Measurements from ENCODE around the gene ENOX1.

Gene ENOX1

GRCh38 chr13:43232144-43232872, 554.5 kb downstream of the ENOX1 start:
- no peaks in the 10 kb centered on the region for H3K36me3 ChIP-seq (ENCODE audit: control insufficient read depth, insufficient read depth, low read length)
- no peak overlapping the region for H3K27ac ChIP-seq (ENCODE audit: low read depth, low read length)
- H3K4me1 ChIP-seq (ENCODE audit: control insufficient read depth, insufficient read depth, low read length) = no peaks in the 10 kb centered on the region
- no peak overlapping the region for H3K9ac ChIP-seq (ENCODE audit: low read length)
- H3K27me3 ChIP-seq (ENCODE audit: control insufficient read depth, insufficient read depth, low read length) = no peaks in the 10 kb centered on the region
- H3K4me3 ChIP-seq (ENCODE audit: low read length) = no peak overlapping the region

GRCh38 chr13:43230989-43231388, 555.8 kb downstream of the ENOX1 start:
- no peaks in the 10 kb centered on the region for H3K27me3 ChIP-seq (ENCODE audit: control insufficient read depth, insufficient read depth, low read length)
- H3K27ac ChIP-seq (ENCODE audit: low read depth, low read length) = no peak overlapping the region
- no peaks in the 10 kb centered on the region for H3K4me1 ChIP-seq (ENCODE audit: control insufficient read depth, insufficient read depth, low read length)
- H3K4me3 ChIP-seq (ENCODE audit: low read length) = no peak overlapping the region
- H3K9ac ChIP-seq (ENCODE audit: low read length) = no peak overlapping the region
- no peaks in the 10 kb centered on the region for H3K36me3 ChIP-seq (ENCODE audit: control insufficient read depth, insufficient read depth, low read length)

- H3K36me3 ChIP-seq (ENCODE audit: control insufficient read depth, insufficient read depth, low read length) = no peaks in the 10 kb centered on the region
- no peaks in the 10 kb centered on the region for H3K27me3 ChIP-seq (ENCODE audit: control insufficient read depth, insufficient read depth, low read length)
- H3K4me1 ChIP-seq (ENCODE audit: control insufficient read depth, insufficient read depth, low read length) = no peaks in the 10 kb centered on the region
- H3K4me3 ChIP-seq (ENCODE audit: low read length) = no peak overlapping the region
- H3K9ac ChIP-seq (ENCODE audit: low read length) = no peak overlapping the region
- no peak overlapping the region for H3K27ac ChIP-seq (ENCODE audit: low read depth, low read length)
Observed at GRCh38 chr13:43229506-43229905, 557.3 kb downstream of the ENOX1 start.

GRCh38 chr13:43227721-43228120, 559.1 kb downstream of the ENOX1 start:
- Histone ChIP-seq H3K4me1 (ENCODE audit: control insufficient read depth, insufficient read depth, low read length) (no peaks in the 10 kb centered on the region), H3K36me3 (ENCODE audit: control insufficient read depth, insufficient read depth, low read length) (no peaks in the 10 kb centered on the region), H3K27me3 (ENCODE audit: control insufficient read depth, insufficient read depth, low read length) (no peaks in the 10 kb centered on the region), H3K27ac (ENCODE audit: low read depth, low read length) (no peak overlapping the region), H3K4me3 (ENCODE audit: low read length) (no peak overlapping the region), H3K9ac (ENCODE audit: low read length) (no peak overlapping the region)

- no peak overlapping the region for H3K4me3 ChIP-seq (ENCODE audit: low read length)
Observed at GRCh38 chr13:43223216-43223615, 563.6 kb downstream of the ENOX1 start.

GRCh38 chr13:43222086-43222485, 564.7 kb downstream of the ENOX1 start:
- H3K36me3 ChIP-seq (ENCODE audit: control insufficient read depth, insufficient read depth, low read length) = no peaks in the 10 kb centered on the region
- no peaks in the 10 kb centered on the region for H3K27me3 ChIP-seq (ENCODE audit: control insufficient read depth, insufficient read depth, low read length)
- H3K4me3 ChIP-seq (ENCODE audit: low read length) = no peak overlapping the region
- H3K9ac ChIP-seq (ENCODE audit: low read length) = no peak overlapping the region
- H3K27ac ChIP-seq (ENCODE audit: low read depth, low read length) = no peak overlapping the region
- no peaks in the 10 kb centered on the region for H3K4me1 ChIP-seq (ENCODE audit: control insufficient read depth, insufficient read depth, low read length)

More at GRCh38 chr13:43223216-43223615, 563.6 kb downstream of the ENOX1 start:
- Histone ChIP-seq H3K4me1 (ENCODE audit: control insufficient read depth, insufficient read depth, low read length) (no peaks in the 10 kb centered on the region), H3K9ac (ENCODE audit: low read length) (no peak overlapping the region), H3K27me3 (ENCODE audit: control insufficient read depth, insufficient read depth, low read length) (no peaks in the 10 kb centered on the region), H3K27ac (ENCODE audit: low read depth, low read length) (no peak overlapping the region), H3K36me3 (ENCODE audit: control insufficient read depth, insufficient read depth, low read length) (no peaks in the 10 kb centered on the region)

GRCh38 chr13:43221611-43222010, 565.2 kb downstream of the ENOX1 start:
- Histone ChIP-seq H3K27me3 (ENCODE audit: control insufficient read depth, insufficient read depth, low read length) (no peaks in the 10 kb centered on the region), H3K36me3 (ENCODE audit: control insufficient read depth, insufficient read depth, low read length) (no peaks in the 10 kb centered on the region), H3K27ac (ENCODE audit: low read depth, low read length) (no peak overlapping the region), H3K9ac (ENCODE audit: low read length) (no peak overlapping the region), H3K4me3 (ENCODE audit: low read length) (no peak overlapping the region), H3K4me1 (ENCODE audit: control insufficient read depth, insufficient read depth, low read length) (no peaks in the 10 kb centered on the region)

- Histone ChIP-seq H3K27ac (ENCODE audit: low read depth, low read length) (no peak overlapping the region), H3K36me3 (ENCODE audit: control insufficient read depth, insufficient read depth, low read length) (no peaks in the 10 kb centered on the region), H3K27me3 (ENCODE audit: control insufficient read depth, insufficient read depth, low read length) (no peaks in the 10 kb centered on the region), H3K9ac (ENCODE audit: low read length) (no peak overlapping the region), H3K4me3 (ENCODE audit: low read length) (no peak overlapping the region), H3K4me1 (ENCODE audit: control insufficient read depth, insufficient read depth, low read length) (no peaks in the 10 kb centered on the region)
Observed at GRCh38 chr13:43220873-43221595, 565.7 kb downstream of the ENOX1 start.

GRCh38 chr13:43214124-43214523, 572.6 kb downstream of the ENOX1 start:
- no peaks in the 10 kb centered on the region for H3K27me3 ChIP-seq (ENCODE audit: control insufficient read depth, insufficient read depth, low read length)
- H3K36me3 ChIP-seq (ENCODE audit: control insufficient read depth, insufficient read depth, low read length) = no peaks in the 10 kb centered on the region
- H3K4me1 ChIP-seq (ENCODE audit: control insufficient read depth, insufficient read depth, low read length) = no peaks in the 10 kb centered on the region
- no peak overlapping the region for H3K27ac ChIP-seq (ENCODE audit: low read depth, low read length)
- no peak overlapping the region for H3K9ac ChIP-seq (ENCODE audit: low read length)
- no peak overlapping the region for H3K4me3 ChIP-seq (ENCODE audit: low read length)

- Histone ChIP-seq H3K36me3 (ENCODE audit: control insufficient read depth, insufficient read depth, low read length) (no peaks in the 10 kb centered on the region), H3K27ac (ENCODE audit: low read depth, low read length) (no peak overlapping the region), H3K4me3 (ENCODE audit: low read length) (no peak overlapping the region), H3K27me3 (ENCODE audit: control insufficient read depth, insufficient read depth, low read length) (no peaks in the 10 kb centered on the region), H3K9ac (ENCODE audit: low read length) (no peak overlapping the region), H3K4me1 (ENCODE audit: control insufficient read depth, insufficient read depth, low read length) (no peaks in the 10 kb centered on the region)
Observed at GRCh38 chr13:43206838-43207237, 579.9 kb downstream of the ENOX1 start.

GRCh38 chr13:43205416-43205815, 581.4 kb downstream of the ENOX1 start:
- Histone ChIP-seq H3K4me1 (ENCODE audit: control insufficient read depth, insufficient read depth, low read length) (no peaks in the 10 kb centered on the region), H3K9ac (ENCODE audit: low read length) (no peak overlapping the region), H3K36me3 (ENCODE audit: control insufficient read depth, insufficient read depth, low read length) (no peaks in the 10 kb centered on the region), H3K27ac (ENCODE audit: low read depth, low read length) (no peak overlapping the region), H3K27me3 (ENCODE audit: control insufficient read depth, insufficient read depth, low read length) (no peaks in the 10 kb centered on the region), H3K4me3 (ENCODE audit: low read length) (no peak overlapping the region)

- Histone ChIP-seq H3K27ac (ENCODE audit: low read depth, low read length) (no peak overlapping the region), H3K4me3 (ENCODE audit: low read length) (no peak overlapping the region), H3K4me1 (ENCODE audit: control insufficient read depth, insufficient read depth, low read length) (no peaks in the 10 kb centered on the region), H3K27me3 (ENCODE audit: control insufficient read depth, insufficient read depth, low read length) (no peaks in the 10 kb centered on the region), H3K9ac (ENCODE audit: low read length) (no peak overlapping the region), H3K36me3 (ENCODE audit: control insufficient read depth, insufficient read depth, low read length) (no peaks in the 10 kb centered on the region)
Observed at GRCh38 chr13:43204591-43204990, 582.2 kb downstream of the ENOX1 start.

- Histone ChIP-seq H3K27ac (ENCODE audit: low read depth, low read length) (no peak overlapping the region), H3K9ac (ENCODE audit: low read length) (no peak overlapping the region), H3K36me3 (ENCODE audit: control insufficient read depth, insufficient read depth, low read length) (no peaks in the 10 kb centered on the region), H3K4me1 (ENCODE audit: control insufficient read depth, insufficient read depth, low read length) (no peaks in the 10 kb centered on the region), H3K4me3 (ENCODE audit: low read length) (no peak overlapping the region), H3K27me3 (ENCODE audit: control insufficient read depth, insufficient read depth, low read length) (no peaks in the 10 kb centered on the region)
Observed at GRCh38 chr13:43203781-43204180, 583.0 kb downstream of the ENOX1 start.

All from rectal smooth muscle tissue (tissue), 1 donor.